Measurements from ENCODE around the gene DYNC1LI2.
"Not testable (repeated sequence)": the region's sequence is repeated elsewhere in the genome, so short reads cannot be mapped to it uniquely, and the experiment has no call there.

DYNC1LI2 gene

DNA sequence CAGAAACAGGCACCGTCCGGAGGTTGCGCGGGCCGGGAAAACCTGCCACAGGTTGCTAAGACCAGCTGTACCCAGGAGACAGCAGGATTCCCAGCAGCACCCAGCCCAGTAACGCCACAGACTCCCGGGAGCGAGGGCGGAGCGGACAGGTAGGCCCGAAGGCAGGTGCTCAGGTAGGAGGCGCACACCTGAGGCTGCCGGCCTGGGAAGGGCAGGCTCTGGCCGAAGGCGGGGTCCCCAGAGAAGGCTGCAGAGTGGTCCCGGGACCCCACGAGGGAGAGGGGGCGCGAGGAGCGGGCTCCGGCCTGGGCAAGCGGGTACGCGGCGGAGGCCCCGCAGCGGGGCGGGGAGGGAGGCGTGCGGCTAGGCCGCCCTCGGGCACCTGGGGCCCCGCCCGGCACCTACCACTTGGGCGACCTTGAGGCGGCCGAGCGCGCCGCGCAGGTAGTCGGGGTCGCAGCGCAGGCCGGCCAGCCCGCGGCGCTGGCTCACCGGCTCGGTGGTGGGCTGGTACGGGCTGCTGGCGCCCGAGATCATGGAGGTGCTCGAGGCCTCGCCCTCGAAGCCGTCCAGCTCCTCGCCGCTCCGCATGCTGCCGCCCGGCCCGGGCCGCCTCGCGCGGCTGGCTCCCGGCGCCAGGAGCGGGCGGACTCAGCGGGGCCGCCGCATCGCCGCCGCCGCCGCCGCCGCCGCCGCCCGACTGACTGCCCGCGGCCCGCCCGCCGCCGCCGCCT, 55.3 kb downstream of the DYNC1LI2 start:
- no peak for DNase-seq

DNA sequence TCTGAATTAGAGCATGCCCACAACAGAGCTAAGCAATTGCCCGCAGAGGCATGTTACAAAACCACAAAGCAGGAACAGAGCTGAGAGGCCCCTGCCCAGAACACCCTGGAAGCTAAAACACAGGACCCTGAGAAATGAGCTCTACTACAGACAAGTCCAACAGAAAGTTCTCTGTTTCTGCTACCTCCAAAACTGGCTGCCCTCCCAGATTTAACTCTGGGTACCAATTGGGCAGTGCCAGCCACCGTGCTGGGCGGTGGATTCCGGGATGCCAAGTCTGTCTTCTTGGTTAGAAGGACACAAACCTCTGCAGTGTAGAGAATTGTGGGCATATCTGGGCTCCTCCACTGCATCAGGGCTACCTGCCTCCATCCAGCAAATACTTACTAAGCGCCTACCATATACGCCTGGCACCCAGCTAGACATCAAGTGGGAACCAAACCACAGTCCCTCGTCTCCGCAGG, 55.9 kb downstream of the DYNC1LI2 start:
- DNase-seq, result peak in 1 of 2 experiments; percentile 36

DNA sequence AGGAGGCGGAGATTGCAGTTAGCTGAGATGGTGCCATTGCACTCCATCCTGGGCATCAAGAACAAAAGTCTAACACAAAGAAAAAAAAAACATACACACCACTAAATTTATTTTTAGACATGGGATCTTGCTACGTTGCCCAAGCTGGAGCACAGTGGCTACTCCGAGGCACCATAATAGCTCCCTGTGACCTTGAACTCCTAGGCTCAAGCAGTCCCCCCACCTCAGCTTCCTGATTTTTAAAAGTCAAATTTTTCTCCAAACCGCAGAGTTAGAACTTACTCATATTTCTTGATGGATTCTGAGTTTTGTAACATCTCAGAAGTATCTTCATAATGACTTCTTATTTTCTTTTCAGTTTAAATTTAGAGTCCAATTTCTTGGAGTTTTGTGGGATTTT, 58.3 kb downstream of the DYNC1LI2 start:
- DNase-seq, result peak; percentile 59 to 64

DNA sequence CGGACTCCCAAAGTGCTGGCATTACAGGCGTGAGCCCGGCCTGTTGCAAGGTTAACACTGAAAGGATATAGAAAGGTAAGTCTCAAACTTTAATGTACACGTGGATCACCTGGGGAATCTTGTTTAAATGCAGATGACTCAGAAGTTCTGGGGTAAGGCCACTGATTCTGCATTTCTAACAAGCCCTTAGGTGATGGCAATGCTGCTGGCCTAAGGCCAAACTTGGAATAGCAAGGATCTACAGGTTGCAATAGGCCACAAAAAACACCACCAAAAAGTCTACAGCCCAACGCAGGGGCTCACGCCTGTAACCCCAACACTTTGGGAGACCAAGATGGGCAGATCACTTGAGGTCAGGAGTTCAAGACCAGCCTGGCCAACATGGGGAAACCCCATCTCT, 59.1 kb downstream of the DYNC1LI2 start:
- DNase-seq, result no peak

DNA sequence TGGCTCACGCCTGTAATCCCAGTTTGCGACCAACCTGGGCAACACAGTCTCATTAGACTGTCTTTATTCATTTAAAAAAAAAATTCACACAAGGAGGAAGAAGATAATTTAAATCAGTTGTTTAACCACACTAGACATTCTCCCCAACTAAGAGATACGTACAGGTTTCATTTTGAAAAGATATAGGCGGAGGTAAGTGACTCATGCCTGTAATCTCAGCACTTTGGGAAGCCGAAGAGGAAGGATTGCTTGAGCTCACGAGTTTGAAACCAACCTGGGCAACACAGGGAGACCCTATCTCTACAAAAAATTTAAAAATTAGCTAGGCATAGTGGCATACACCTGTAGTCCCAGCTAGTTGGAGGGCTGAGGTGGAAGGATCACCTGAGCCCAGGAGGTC, 60.2 kb downstream of the DYNC1LI2 start:
- no peak for DNase-seq

DNA sequence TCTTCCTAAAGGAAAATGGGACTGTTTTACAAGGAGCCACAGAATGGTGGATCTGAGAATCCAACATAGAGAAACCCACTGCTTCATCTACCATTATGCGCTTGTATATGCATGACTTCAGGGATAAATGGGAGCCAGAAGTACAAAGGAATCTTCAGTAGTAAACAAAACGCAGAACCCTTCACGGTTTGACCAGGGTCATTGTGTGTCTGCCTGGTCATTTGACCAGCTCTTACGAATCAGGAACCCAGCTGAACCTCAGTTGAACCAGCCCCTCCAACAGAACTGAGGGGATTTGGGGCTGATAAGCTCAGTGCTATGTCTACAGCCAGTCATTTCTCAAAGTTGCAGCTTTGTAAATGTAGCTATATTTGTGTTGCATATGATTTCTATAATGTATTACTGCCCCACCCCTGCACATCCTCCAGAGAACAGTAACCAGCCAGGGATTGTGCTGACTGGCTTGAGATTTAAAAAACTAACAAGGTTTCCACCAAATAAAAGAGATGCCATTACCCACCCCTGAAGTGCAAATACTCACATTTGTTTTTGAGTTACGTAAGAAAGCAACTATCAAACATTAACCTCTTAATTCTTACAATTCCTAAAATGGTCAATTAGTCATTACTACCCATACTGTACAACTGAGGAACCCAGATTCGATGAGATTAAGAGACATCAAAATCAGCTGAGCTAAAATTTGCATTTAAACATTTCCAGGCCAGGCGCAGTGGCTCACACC, 61.1 kb downstream of the DYNC1LI2 start:
- no peak for DNase-seq

DNA sequence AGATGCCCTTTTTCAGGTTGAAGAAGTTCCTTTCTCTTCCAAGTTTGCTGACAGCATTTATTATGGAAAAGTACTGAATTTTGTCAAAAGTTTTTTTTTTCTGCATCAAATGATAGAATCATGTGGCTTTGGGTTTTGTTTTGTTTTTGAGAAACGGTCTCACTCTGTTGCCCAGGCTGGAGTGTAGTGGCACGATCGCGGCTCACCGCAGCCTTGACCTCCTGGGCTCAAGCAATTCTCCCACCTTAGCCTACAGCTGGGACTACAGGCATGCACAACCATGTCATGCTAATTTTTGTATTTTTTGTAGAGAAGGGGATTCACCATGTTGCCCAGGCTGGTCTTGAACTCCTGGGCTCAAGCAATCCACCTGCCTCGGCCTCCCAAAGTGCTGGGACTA, 62.1 kb downstream of the DYNC1LI2 start:
- DNase-seq, result no peak

DNA sequence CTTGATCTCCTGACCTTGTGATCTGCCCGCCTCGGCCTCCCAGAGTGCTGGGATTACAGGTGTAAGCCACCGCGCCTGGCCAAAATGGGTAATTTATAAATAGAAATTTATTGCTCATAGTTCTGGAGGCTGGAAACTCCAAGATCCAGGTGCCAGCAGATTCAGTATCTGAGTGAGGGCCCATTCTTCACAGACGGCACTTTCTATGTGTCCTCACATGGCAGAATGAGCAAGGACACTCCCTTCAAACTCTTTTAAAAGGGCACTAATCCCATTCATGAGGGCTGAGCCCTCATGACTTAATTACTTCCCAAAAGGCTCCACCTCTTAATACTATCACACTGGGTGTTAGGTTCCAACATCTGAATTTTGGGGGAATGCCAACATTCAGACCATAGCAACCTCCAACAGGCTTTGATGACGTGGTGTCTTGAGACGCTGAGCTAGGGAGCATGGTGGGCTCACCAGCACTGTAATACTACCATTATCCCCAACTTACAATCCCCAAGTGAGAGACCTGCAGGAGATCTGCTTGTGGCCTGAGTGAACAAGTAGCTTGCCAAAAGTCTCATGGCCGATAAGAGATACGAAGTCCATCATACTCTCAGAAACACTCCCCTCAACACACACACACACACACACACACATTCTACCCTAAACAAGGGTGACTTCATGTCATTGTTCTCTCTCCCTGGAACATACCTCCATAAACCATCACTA, 63.3 kb downstream of the DYNC1LI2 start:
- no peak for DNase-seq

DNA sequence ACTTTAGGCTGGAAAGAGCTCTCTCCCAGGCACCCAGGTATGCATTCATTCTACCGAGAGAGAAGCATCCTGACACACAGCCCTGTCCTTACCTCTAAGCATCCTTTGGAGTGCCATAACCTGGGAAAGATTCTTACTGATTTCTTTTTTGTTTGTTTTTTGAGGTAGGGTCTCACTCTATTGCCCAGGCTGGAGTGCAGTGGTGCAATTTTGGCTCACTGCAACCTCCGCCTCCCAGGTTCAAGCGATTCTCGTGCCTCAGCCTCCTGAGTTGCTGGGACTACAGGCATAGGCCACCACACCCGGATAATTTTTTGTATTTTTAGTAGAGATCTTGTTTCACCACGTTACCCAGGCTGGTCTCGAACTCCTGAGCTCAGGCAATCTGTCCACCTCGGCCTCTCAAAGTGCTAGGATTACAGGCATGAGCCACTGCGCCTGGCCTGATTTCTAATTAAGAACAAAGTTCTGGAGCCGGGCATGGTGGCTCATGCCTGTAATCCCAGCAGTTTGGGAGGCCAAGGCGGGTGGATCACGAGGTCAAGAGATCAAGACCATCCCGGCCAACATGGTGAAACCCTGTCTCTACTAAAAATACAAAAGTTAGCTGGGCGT, 65.8 kb downstream of the DYNC1LI2 start:
- DNase-seq, result not testable (repeated sequence)

DNA sequence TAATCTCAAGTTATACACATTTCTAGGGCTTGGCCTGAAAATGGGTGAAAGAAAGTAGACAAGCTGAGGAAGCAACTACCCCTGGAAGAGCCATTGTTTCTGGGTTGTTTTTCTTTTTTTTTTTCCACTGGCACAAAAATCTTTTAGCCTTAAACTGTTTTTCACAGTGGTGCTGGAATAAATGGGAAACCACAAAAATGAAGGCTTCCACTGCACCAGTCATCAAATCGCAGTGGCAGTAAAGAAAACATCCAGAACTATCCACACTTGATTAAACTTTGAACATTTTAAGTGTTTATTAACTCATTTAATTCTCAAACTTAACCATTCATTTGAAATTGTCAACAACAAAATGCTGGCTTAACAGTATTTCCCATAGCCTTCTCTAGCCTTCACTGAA, 69.1 kb downstream of the DYNC1LI2 start:
- DNase-seq, result no peak

DNA sequence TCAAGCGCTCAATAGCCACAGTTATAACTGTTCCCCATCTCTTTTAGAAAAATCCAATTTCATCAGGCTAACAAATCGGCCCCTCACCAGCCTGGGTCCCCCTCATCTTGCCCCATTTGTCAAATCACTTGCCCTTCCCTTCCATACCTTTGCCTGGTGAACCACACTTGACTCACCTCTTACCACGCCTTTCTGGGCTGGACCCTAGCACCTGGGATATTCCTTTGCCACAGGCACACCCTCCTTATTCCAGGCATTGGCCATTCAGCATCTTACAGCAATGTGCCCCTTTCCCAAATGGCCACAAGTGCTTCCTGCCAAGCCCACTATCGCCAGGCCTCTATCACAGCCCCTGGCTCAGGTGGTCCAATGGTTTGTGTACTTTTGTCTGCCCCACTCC, 69.7 kb downstream of the DYNC1LI2 start:
- DNase-seq, result no peak

DNA sequence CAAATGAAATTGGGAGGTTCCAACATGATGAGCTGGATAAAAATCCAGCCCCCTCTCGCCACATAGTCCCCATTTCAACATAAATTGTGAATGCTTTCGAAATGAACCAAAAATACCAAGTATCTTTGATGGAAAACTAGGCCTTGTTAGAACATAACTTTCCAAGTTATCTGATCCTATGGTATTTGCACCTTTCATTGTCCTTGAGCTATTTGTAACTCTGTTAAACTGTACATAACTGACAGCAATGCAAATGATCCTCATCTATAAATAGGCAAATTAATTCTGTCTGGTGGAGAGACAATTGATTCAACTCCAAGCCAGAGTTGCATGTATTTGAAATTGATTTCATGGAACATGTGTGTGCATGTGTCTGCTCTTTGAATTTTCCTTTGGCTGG, 73.1 kb downstream of the DYNC1LI2 start:
- DNase-seq, result no peak

DNA sequence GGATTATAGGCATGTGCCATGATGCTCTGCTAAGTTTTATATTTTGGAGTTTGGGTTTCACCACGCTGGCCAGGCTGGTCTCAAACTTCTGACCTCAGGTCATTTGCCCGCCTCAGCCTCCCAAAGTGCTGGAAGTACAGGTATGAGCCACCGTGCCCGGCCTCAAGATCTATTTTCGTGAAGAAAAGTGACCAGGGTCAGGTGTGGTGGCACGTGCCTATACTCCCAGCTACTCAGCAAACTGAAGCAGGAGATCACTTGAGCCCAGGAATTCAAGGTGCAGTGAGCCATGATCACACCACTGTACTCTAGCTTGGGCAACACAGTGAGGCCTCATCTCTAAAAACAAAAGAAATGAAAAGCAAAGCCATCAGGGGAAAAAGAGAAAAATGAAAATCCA, 73.6 kb downstream of the DYNC1LI2 start:
- no peak for DNase-seq

DNA sequence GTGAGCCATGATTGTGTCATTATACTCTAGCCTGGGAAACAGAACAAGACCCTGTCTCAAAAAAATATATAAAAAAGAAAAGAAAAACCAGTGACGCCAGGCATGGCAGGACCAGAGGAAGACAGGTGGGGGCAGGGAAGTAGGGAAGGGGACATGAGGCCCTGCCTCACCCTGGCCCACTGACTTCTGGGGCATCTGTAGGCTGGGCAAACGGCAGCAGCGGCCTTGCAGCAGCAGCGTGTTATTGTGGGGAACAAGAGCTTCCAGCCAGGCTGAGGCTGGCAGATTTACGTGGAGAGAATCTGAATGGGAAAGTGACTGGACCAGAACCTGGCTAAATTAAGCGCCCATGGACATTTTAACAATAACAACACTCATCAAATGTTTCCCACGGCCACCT, 74.2 kb downstream of the DYNC1LI2 start:
- no peak for DNase-seq

DNA sequence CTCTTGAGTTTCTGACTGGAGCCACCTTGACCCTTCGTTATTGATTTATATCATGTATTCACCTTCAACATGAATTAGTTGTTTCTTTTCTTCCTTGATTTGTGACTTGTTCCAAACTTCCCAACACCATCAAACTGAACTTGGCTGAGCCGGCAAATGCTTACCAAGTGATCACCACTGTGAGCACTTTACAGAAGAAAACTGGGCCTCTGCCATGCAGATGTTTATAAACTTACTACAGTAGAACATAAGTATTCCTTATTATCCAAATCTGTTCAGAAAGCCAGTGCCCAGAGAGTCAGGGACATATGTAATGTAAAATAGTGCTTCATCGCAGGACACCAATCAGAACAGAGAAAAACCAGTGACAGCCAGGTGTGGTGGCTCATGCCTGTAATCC, 74.8 kb downstream of the DYNC1LI2 start:
- DNase-seq, result no peak

DNA sequence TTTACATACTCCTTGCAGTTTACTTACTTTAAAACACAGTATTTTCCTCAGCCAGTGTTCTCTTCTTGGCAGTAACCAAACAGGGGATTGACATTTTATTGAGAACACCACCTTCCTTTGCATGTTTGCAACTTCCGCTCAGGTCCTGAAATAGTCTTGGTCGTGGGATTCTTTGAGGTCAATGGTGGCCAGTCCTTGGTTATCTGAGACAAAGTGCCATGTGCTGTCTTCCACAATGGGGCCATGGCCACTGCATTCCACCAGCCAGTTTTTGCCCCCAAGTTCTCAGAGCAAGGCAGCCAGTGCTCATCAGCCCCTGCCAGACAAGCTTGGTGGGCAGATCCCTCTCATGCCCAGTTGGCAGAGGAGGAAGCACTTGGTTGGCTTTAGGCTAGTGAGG, 77.7 kb downstream of the DYNC1LI2 start:
- DNase-seq, result no peak

All from AML-193 (cell line).